NCI-H2196 (cell line): ENCODE measurements around the gene CDC20B.
"Not testable (repeated sequence)": the region's sequence is repeated elsewhere in the genome, so short reads cannot be mapped to it uniquely, and the experiment has no call there.

Experiments
- DNase-seq: peaks from one replicate; lab custom pipeline; 2025; ENCODE audit not compliant: unreplicated experiment; lab: John Stamatoyannopoulos, UW

Gene CDC20B

GRCh38 chr5:55104946-55105701, 67.9 kb downstream of the CDC20B start:
- DNase-seq = no peak

- DNase-seq = no peak
These were observed 68.8 kb downstream of the CDC20B start for GRCh38 chr5:55104036-55104772.

GRCh38 chr5:55102348-55102747, 70.6 kb downstream of the CDC20B start, which contains the start of gene GZMA:
Gene GZMA, plus strand, starts transcription at chr5:55102646. Its CDS starts 37 bp downstream, at chr5:55102683.
- no peak for DNase-seq

- DNase-seq = no peak
These were observed 71.3 kb downstream of the CDC20B start for GRCh38 chr5:55101556-55102276.

GRCh38 chr5:55101148-55101547, 71.8 kb downstream of the CDC20B start:
- DNase-seq = not testable (repeated sequence)

GRCh38 chr5:55096861-55097260, 76.1 kb downstream of the CDC20B start:
- DNase-seq = no peak

- no peak for DNase-seq
These were observed 76.8 kb downstream of the CDC20B start for GRCh38 chr5:55096182-55096581.

GRCh38 chr5:55091011-55091410, 82.0 kb downstream of the CDC20B start:
- DNase-seq = not testable (repeated sequence)

GRCh38 chr5:55089301-55089700, 83.7 kb downstream of the CDC20B start:
- not testable (repeated sequence) for DNase-seq

GRCh38 chr5:55081541-55081940, 91.4 kb downstream of the CDC20B start:
- no peak for DNase-seq

- no peak for DNase-seq
These were observed 99.8 kb downstream of the CDC20B start for GRCh38 chr5:55073211-55073610.

GRCh38 chr5:55072666-55073065, 100.3 kb downstream of the CDC20B start:
- DNase-seq = no peak

- no peak for DNase-seq
These were observed 101.6 kb downstream of the CDC20B start for GRCh38 chr5:55071413-55071812.

GRCh38 chr5:55070968-55071367, 102.0 kb downstream of the CDC20B start:
- DNase-seq = no peak

- no peak for DNase-seq
These were observed 106.7 kb downstream of the CDC20B start for GRCh38 chr5:55066277-55066676.

- no peak for DNase-seq
These were observed 108.5 kb downstream of the CDC20B start for GRCh38 chr5:55064523-55064922.

- no peak for DNase-seq
These were observed 109.1 kb downstream of the CDC20B start for GRCh38 chr5:55063899-55064298.

- DNase-seq = no peak
These were observed 109.6 kb downstream of the CDC20B start for GRCh38 chr5:55063220-55063863.
